IMR-90 (cell line): ENCODE measurements around the gene FH.

ENCODE experiments used
- CEBPB ChIP-seq: IDR thresholded peaks from 2 replicates; pipeline ENCODE4 v1.6.1; 2012; ENCODE audit warnings: low read depth, low read length, improper control_type of control experiment
- CTCF ChIP-seq: conservative IDR thresholded peaks from 2 replicates; pipeline ENCODE4 v1.5.1; 2012; ENCODE audit warnings: mild to moderate bottlenecking, low read depth, low read length, improper control_type of control experiment
- MAZ ChIP-seq: IDR thresholded peaks from 2 replicates; pipeline ENCODE4 v1.6.1; 2012; ENCODE audit warnings: low read depth, mild to moderate bottlenecking, low read length, improper control_type of control experiment, moderate library complexity, borderline replicate concordance
- MXI1 ChIP-seq: IDR thresholded peaks from 2 replicates; pipeline ENCODE4 v1.6.1; 2012; ENCODE audit warnings: low read depth, mild to moderate bottlenecking, low read length, moderate library complexity, borderline replicate concordance
- POLR2A ChIP-seq: IDR thresholded peaks from 2 replicates; pipeline ENCODE4 v1.6.1; 2012; ENCODE audit warnings: mild to moderate bottlenecking, low read depth, low read length

DNA sequence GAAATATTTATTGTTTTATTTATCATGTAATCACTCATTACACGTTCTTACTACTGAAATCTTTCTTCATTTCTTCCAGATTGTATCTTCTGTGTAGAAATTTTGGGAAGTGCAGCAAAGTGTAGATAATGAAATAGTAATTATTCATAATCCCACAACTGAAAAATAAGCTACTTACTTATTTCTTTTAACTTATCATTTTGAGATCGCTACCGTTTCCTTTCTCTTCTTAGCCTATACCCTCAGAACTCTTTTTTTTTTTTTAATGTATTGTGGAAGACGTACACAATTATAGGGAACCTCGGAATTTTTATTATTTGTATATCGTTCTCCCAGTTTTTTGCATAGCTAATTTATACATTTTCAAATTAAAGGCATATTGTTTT, 518 bp upstream of the FH start:
- TF ChIP-seq CTCF (no peak), POLR2A (no peak), MXI1 (no peak), MAZ (no peak), CEBPB (no peak)
